ENCODE measurements around the gene MAST4.

Gene MAST4

GRCh38 chr5:66777868-66778267 is 181.7 kb downstream of the MAST4 start:
- H3F3A ChIP-seq (ENCODE audit: insufficient read depth, low read length): no peaks in the 10 kb centered on the region
- TF ChIP-seq, protein P1, sequence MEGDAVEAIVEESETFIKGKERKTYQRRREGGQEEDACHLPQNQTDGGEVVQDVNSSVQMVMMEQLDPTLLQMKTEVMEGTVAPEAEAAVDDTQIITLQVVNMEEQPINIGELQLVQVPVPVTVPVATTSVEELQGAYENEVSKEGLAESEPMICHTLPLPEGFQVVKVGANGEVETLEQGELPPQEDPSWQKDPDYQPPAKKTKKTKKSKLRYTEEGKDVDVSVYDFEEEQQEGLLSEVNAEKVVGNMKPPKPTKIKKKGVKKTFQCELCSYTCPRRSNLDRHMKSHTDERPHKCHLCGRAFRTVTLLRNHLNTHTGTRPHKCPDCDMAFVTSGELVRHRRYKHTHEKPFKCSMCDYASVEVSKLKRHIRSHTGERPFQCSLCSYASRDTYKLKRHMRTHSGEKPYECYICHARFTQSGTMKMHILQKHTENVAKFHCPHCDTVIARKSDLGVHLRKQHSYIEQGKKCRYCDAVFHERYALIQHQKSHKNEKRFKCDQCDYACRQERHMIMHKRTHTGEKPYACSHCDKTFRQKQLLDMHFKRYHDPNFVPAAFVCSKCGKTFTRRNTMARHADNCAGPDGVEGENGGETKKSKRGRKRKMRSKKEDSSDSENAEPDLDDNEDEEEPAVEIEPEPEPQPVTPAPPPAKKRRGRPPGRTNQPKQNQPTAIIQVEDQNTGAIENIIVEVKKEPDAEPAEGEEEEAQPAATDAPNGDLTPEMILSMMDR (IDR thresholded peaks at IDR 0.05; ENCODE audit: low read length): no peak
- TF ChIP-seq EZH2phosphoT487 (IDR thresholded peaks at IDR 0.05; ENCODE audit: low read length) (no peak), EZH2 (optimal IDR thresholded peaks at IDR 0.05; ENCODE audit: low read depth, low read length) (no peak)
- no peak overlapping the region for H3K4me3 ChIP-seq (ENCODE audit: low read length)
- no peaks in the 10 kb centered on the region for H3K4me1 ChIP-seq (ENCODE audit: low read length)
- H3K79me2 ChIP-seq (ENCODE audit: low read length): no peaks in the 10 kb centered on the region
- no peaks in the 10 kb centered on the region for H3K36me3 ChIP-seq (replicated peaks; ENCODE audit: insufficient read depth, low read length)
- H3K9me2 ChIP-seq (replicated peaks; ENCODE audit: insufficient read depth, low read length): no peaks in the 10 kb centered on the region
- H3K27me3 ChIP-seq (replicated peaks; ENCODE audit: insufficient read depth, low read length): no peaks in the 10 kb centered on the region
- no peak overlapping the region for H3K4me2 ChIP-seq (ENCODE audit: low read depth, low read length)
- no peaks in the 10 kb centered on the region for H4K20me1 ChIP-seq (ENCODE audit: insufficient read depth, low read length)
- no peak overlapping the region for H3K27ac ChIP-seq (ENCODE audit: low read length)
- no peak for DNase-seq
- no peaks in the 10 kb centered on the region for H3K9me3 ChIP-seq (replicated peaks; ENCODE audit: insufficient read depth, low read length)
- no peak overlapping the region for H3K9ac ChIP-seq (ENCODE audit: low read length)
- H2AFZ ChIP-seq (ENCODE audit: low read length): no peak overlapping the region

DNA sequence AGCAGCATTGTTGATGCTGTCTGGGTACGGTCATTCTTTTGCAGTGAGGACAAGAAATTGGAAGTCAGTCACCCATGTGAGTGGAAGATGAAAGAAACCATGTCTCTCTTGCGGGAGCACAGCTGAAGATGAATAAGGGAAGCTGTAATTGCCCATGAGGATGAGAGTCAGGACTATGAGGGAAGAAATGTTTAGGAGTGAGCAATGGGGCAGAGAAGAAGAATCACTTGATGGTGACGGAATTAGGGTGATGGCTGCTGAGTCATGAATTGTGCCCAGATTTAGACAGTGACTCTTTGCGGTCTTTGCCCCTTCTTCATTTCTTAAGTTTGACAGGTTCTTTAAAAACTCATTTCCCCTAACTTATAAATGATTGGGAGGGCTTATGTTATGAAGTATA is 183.3 kb downstream of the MAST4 start:
- TF ChIP-seq EZH2 (optimal IDR thresholded peaks at IDR 0.05; ENCODE audit: low read depth, low read length) (no peak), EZH2phosphoT487 (IDR thresholded peaks at IDR 0.05; ENCODE audit: low read length) (no peak)
- TF ChIP-seq, protein P1 (IDR thresholded peaks at IDR 0.05; ENCODE audit: low read length): no peak
- Histone ChIP-seq H3K9me2 (replicated peaks; ENCODE audit: insufficient read depth, low read length) (no peaks in the 10 kb centered on the region), H2AFZ (ENCODE audit: low read length) (no peak overlapping the region), H3K27ac (ENCODE audit: low read length) (no peak overlapping the region), H4K20me1 (ENCODE audit: insufficient read depth, low read length) (no peaks in the 10 kb centered on the region), H3K9me3 (replicated peaks; ENCODE audit: insufficient read depth, low read length) (no peaks in the 10 kb centered on the region), H3K79me2 (ENCODE audit: low read length) (no peaks in the 10 kb centered on the region), H3K36me3 (replicated peaks; ENCODE audit: insufficient read depth, low read length) (no peaks in the 10 kb centered on the region), H3F3A (ENCODE audit: insufficient read depth, low read length) (no peaks in the 10 kb centered on the region), H3K4me1 (ENCODE audit: low read length) (no peaks in the 10 kb centered on the region), H3K9ac (ENCODE audit: low read length) (no peak overlapping the region), H3K4me2 (ENCODE audit: low read depth, low read length) (no peak overlapping the region), H3K4me3 (ENCODE audit: low read length) (no peak overlapping the region), H3K27me3 (replicated peaks; ENCODE audit: insufficient read depth, low read length) (no peaks in the 10 kb centered on the region)
- no peak for DNase-seq

GRCh38 chr5:66788556-66788955 is 192.4 kb downstream of the MAST4 start:
- Histone ChIP-seq H3F3A (ENCODE audit: insufficient read depth, low read length) (no peaks in the 10 kb centered on the region), H3K27ac (ENCODE audit: low read length) (no peak overlapping the region), H3K9me2 (replicated peaks; ENCODE audit: insufficient read depth, low read length) (no peaks in the 10 kb centered on the region), H3K27me3 (replicated peaks; ENCODE audit: insufficient read depth, low read length) (no peaks in the 10 kb centered on the region), H3K4me3 (ENCODE audit: low read length) (no peak overlapping the region), H3K4me2 (ENCODE audit: low read depth, low read length) (no peak overlapping the region), H3K4me1 (ENCODE audit: low read length) (no peaks in the 10 kb centered on the region), H3K9ac (ENCODE audit: low read length) (no peak overlapping the region), H4K20me1 (ENCODE audit: insufficient read depth, low read length) (no peaks in the 10 kb centered on the region), H3K9me3 (replicated peaks; ENCODE audit: insufficient read depth, low read length) (no peaks in the 10 kb centered on the region), H3K36me3 (replicated peaks; ENCODE audit: insufficient read depth, low read length) (no peaks in the 10 kb centered on the region), H3K79me2 (ENCODE audit: low read length) (no peaks in the 10 kb centered on the region), H2AFZ (ENCODE audit: low read length) (no peak overlapping the region)
- no peak for DNase-seq
- no peak for TF ChIP-seq EZH2phosphoT487 (IDR thresholded peaks at IDR 0.05; ENCODE audit: low read length)
- TF ChIP-seq, protein P1 (IDR thresholded peaks at IDR 0.05; ENCODE audit: low read length): no peak
- no peak for TF ChIP-seq EZH2 (optimal IDR thresholded peaks at IDR 0.05; ENCODE audit: low read depth, low read length)

All from MM.1S (cell line).